UCSD-AML1 (cell line): ENCODE results near the gene LYG1.
"Not testable (repeated sequence)": the region's sequence is repeated elsewhere in the genome, so short reads cannot be mapped to it uniquely, and the experiment has no call there.

Experiments used
- DNase-seq: peaks from one replicate; lab custom pipeline; 2025; ENCODE audit not compliant: unreplicated experiment; lab: John Stamatoyannopoulos, UW

LYG1 gene

GRCh38 chr2:99278195-99278765, 22.7 kb downstream of the LYG1 start:
- DNase-seq: not testable (repeated sequence)

GRCh38 chr2:99275882-99276281, 25.1 kb downstream of the LYG1 start:
- DNase-seq: no peak

GRCh38 chr2:99261242-99261641, 39.8 kb downstream of the LYG1 start:
- no peak for DNase-seq

GRCh38 chr2:99260184-99260583, 40.8 kb downstream of the LYG1 start:
- DNase-seq: no peak

GRCh38 chr2:99259465-99259864, 41.5 kb downstream of the LYG1 start:
- DNase-seq: no peak

GRCh38 chr2:99256677-99257076, 44.3 kb downstream of the LYG1 start:
- DNase-seq: no peak

- peak; percentile 79 for DNase-seq
These were observed 45.3 kb downstream of the LYG1 start, which contains the start of gene LYG2 for GRCh38 chr2:99255491-99256318. Gene LYG2 (minus strand): TSS chr2:99255666. CDS start chr2:99254260, 1,406 bp downstream.

- DNase-seq: no peak
These were observed 51.0 kb downstream of the LYG1 start for GRCh38 chr2:99249951-99250350.

GRCh38 chr2:99242151-99242550, 58.8 kb downstream of the LYG1 start:
- DNase-seq: no peak

- no peak for DNase-seq
These were observed 60.6 kb downstream of the LYG1 start for GRCh38 chr2:99240431-99240830.

GRCh38 chr2:99238599-99238998, 62.4 kb downstream of the LYG1 start:
- no peak for DNase-seq
